Neutrophil (primary cell): ENCODE measurements around the gene HERC4.

ENCODE experiments used
- H3K27ac ChIP-seq: fragments of 200-600 bp; sonication (generic); 2 replicates; pipeline ENCODE4 v1.5.1; 2016; ENCODE audit warnings: mild to moderate bottlenecking, moderate library complexity
- H3K27me3 ChIP-seq: fragments of 200-600 bp; sonication (generic); 2 replicates; pipeline ENCODE4 v1.6.0; 2016; ENCODE audit warnings: mild to moderate bottlenecking
- H3K36me3 ChIP-seq: fragments of 200-600 bp; sonication (generic); 2 replicates; pipeline ENCODE4 v1.5.1; 2017
- H3K4me1 ChIP-seq, 2 experiments: fragments of 200-600 bp in 1 of 2; sonication (generic) in 1 of 2; 1 replicate in 1 of 2; 2 replicates in 1 of 2; pipeline versions ENCODE4 v1.5.1 to v1.6.1; 2013 to 2016; ENCODE audit warnings: low read depth in 1 of 2, low read length in 1 of 2, mild to moderate bottlenecking in 1 of 2, moderate library complexity in 1 of 2; ENCODE audit not compliant: control insufficient read depth in 1 of 2, insufficient read depth in 1 of 2
- H3K4me3 ChIP-seq, 2 experiments: fragments of 200-600 bp in 1 of 2; sonication (generic) in 1 of 2; 1 replicate in 1 of 2; 2 replicates in 1 of 2; pipeline ENCODE4 v1.5.1; 2013 to 2016; ENCODE audit warnings: low read depth in 1 of 2, low read length in 1 of 2, mild to moderate bottlenecking in 1 of 2, moderate library complexity in 1 of 2
- H3K9me3 ChIP-seq: fragments of 200-600 bp; sonication (generic); 2 replicates; pipeline ENCODE4 v1.5.1; 2016
- CTCF ChIP-seq: fragments of 200-600 bp; sonication (generic); IDR thresholded peaks from 2 replicates; pipeline ENCODE4 v1.5.1; 2016; ENCODE audit warnings: antibody characterized with exemption

HERC4 gene

GRCh38 chr10:67959839-67960476 lies 115.1 kb downstream of the HERC4 start:
- Histone ChIP-seq H3K9me3 (no peaks in the 10 kb centered on the region), H3K36me3 (peaks cover 29% of the 10 kb centered on the region), H3K27me3 (no peaks in the 10 kb centered on the region), H3K27ac (no peak overlapping the region), H3K4me1 (no peaks in the 10 kb centered on the region), H3K4me3 (no peak overlapping the region)
- TF ChIP-seq CTCF: no peak

GRCh38 chr10:67955614-67956013 lies 119.5 kb downstream of the HERC4 start:
- no peak for TF ChIP-seq CTCF

GRCh38 chr10:67943917-67944316 lies 131.2 kb downstream of the HERC4 start:
- Histone ChIP-seq H3K4me3 (no peak overlapping the region), H3K27ac (no peak overlapping the region), H3K9me3 (no peaks in the 10 kb centered on the region), H3K27me3 (no peaks in the 10 kb centered on the region), H3K4me1 (no peaks in the 10 kb centered on the region), H3K36me3 (peaks cover 55% of the 10 kb centered on the region)
- no peak for TF ChIP-seq CTCF

More at GRCh38 chr10:67955614-67956013, 119.5 kb downstream of the HERC4 start:
- no peaks in the 10 kb centered on the region for H3K27me3 ChIP-seq
- no peaks in the 10 kb centered on the region for H3K9me3 ChIP-seq
- H3K4me1 ChIP-seq: no peaks in the 10 kb centered on the region
- no peak overlapping the region for H3K4me3 ChIP-seq
- H3K27ac ChIP-seq: no peak overlapping the region
- peaks cover 36% of the 10 kb centered on the region for H3K36me3 ChIP-seq

- H3K27ac ChIP-seq: no peak overlapping the region
- no peak overlapping the region for H3K4me3 ChIP-seq
- peaks cover 49% of the 10 kb centered on the region for H3K36me3 ChIP-seq
- TF ChIP-seq CTCF: no peak
- no peaks in the 10 kb centered on the region for H3K27me3 ChIP-seq
- H3K4me1 ChIP-seq: peaks cover 9 to 11% of the 10 kb centered on the region in 2 experiments
- H3K9me3 ChIP-seq: no peaks in the 10 kb centered on the region
Observed at GRCh38 chr10:67936416-67936815, 138.7 kb downstream of the HERC4 start.

GRCh38 chr10:67935223-67935622 lies 139.9 kb downstream of the HERC4 start:
- peaks cover 9 to 11% of the 10 kb centered on the region in 2 experiments for H3K4me1 ChIP-seq
- H3K27ac ChIP-seq: peak overlapping the region; percentile 84
- peaks cover 55% of the 10 kb centered on the region for H3K36me3 ChIP-seq

More at GRCh38 chr10:67935223-67935622, 139.9 kb downstream of the HERC4 start:
- TF ChIP-seq CTCF: no peak
- no peaks in the 10 kb centered on the region for H3K9me3 ChIP-seq
- H3K27me3 ChIP-seq: no peaks in the 10 kb centered on the region
- no peak overlapping the region for H3K4me3 ChIP-seq
